Activated CD4-positive, alpha-beta T cell treated with anti-CD3 and anti-CD28 coated beads, Interleukin-2, Interleukin-4, amounts not matched to agents 100 ng/mL and 50 ng/mL, durations not matched to agents 16 hours and 8 hours (primary cell): Measurements from ENCODE around the gene TBC1D2B.

Experiments
- DNase-seq: peaks from one replicate; pipeline ENCODE4 v3.0.0-alpha.2; 2020; ENCODE audit warnings: low spot score

The TBC1D2B gene

GRCh38 chr15:78072080-78072892, 5.2 kb downstream of the TBC1D2B start:
- no peak for DNase-seq

- no peak for DNase-seq
Measured at GRCh38 chr15:78071383-78071782, 6.1 kb downstream of the TBC1D2B start.

GRCh38 chr15:78070049-78070700, 7.3 kb downstream of the TBC1D2B start:
- DNase-seq = peak; percentile 60

- DNase-seq = no peak
Measured at GRCh38 chr15:78069462-78070029, 8.0 kb downstream of the TBC1D2B start.

- no peak for DNase-seq
Measured at GRCh38 chr15:78069052-78069414, 8.5 kb downstream of the TBC1D2B start.

DNA sequence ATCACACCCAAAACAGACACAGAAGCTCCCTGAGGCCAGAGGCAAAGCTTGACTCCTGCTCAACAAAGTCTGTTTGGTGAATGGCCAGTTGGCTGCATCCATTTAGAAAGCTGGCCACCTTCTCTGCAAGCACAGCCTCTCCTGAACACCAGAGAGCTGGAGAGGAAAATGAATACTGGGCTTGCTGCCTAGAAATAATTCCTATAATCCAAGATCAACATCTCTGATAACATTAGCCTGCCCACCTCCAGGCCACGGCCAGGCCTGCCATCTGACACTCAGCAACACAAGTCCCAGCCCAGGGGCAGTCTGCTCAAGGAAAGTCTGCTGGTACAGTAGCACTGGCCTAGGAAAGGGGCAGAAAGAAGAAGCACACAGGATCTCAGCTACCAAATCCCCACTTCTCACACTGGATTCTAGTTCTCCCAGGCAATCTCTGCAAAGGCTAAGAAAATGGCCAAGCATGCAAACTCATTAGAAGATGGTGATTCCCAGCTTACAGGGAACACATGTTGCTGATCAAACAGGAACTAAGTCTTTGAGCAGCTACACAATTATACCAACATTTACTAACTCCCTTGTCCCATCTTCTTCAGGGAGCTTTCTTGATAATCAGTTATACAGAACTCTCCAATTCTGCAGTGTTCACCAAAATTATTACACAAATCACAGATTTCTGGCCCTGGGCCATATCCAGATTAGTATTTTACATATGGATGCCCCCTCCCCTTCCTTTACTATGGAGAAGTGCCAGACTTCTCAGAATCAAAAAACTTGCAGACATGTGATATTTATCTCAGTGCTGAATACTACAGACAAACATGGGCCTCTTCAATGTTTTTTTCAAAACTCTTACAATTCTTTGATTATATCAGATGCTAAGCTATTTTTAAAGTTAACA, 9.9 kb downstream of the TBC1D2B start:
- no peak for DNase-seq

- no peak for DNase-seq
Measured at GRCh38 chr15:78065973-78066946, 11.3 kb downstream of the TBC1D2B start.

DNA sequence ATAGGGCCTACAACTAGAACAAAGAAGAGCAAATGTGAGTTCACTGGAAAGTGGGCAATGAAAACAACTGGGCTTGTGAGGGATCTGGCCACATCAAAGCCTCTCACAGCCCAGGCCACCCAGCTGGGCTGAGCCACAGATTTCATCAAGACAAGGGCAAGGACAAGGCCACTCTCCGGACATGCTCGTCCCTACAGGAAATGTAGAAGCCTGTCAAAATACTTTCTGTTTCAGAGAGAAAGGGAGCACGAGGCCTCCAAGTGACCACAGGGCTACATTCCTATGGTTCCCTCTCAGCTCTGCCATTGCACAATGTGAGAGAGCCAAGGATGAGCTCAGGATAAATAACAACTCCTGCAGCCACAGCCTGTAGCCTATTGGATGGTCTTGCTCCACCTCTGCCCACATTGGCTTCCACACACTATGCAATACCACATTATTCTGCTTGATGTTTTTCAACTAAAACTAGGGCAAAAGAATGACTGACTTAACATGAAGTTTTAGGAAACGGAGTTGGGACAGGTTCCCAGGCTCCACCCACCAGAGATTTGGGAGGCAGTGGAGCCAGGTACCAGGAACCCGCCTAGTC, 12.1 kb downstream of the TBC1D2B start:
- no peak for DNase-seq

GRCh38 chr15:78064544-78064943, 13.0 kb downstream of the TBC1D2B start:
- no peak for DNase-seq

- no peak for DNase-seq
Measured at GRCh38 chr15:78063970-78064385, 13.5 kb downstream of the TBC1D2B start.

- no peak for DNase-seq
Measured at GRCh38 chr15:78063217-78063616, 14.3 kb downstream of the TBC1D2B start.

DNA sequence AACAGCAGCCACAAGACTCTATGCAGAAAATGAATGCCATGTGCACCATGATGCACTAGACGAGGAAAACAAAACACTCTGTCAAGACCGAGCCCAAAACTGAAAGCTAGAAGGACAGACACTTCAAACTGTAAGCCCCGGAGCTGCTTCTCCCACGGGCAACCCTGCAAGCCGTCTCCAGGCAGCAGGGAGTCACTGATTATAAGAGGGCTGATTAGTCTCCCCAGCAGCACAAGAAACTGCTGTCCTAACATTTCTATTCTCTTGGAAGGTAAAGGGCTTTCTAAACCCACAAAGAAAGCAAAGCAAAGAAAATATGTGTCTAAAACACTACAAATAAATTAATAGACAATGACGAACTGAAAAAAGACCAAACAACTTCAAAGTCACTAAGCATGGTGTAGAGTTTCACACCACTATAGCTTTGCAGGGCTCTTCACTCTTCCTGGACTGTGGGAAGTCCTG, 15.5 kb downstream of the TBC1D2B start:
- DNase-seq = peak; percentile 52

- DNase-seq = no peak
Measured at GRCh38 chr15:78060232-78060631, 17.3 kb downstream of the TBC1D2B start.

DNA sequence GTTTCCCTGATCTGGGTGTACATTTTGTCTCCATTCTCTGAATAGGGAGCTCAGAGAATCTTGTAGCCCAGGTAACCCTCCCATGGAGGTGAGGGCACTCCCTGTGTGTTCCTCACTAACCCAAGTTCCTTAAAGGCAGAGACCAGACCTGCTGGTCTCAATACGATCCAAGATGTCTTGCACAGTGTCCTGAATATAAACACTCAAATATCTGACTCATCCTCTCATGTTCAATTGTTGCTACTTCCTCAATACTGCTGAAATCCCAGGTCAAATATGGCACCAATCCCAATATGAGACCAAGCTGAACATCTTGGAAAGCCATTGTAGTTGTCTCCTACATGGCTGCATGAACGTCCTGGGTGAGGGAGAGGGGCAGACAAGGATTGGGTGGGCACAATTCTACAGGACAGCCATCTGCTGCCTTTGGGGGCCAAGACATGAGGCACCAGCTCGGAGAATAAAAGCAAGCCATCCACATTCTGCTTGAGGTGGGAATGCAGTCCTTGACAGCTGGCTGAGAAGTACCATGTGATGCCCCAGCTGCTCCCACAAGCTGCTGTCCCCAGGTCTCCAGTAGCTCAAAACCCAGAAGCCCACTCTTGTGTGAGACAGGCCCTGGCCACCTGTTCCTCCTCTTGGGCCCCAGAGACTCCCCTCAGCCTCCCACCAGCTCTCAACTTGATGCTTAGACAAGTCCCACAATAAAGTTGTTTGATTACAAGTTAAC, 18.2 kb downstream of the TBC1D2B start:
- no peak for DNase-seq

GRCh38 chr15:78058401-78058935, 19.0 kb downstream of the TBC1D2B start:
- DNase-seq = no peak

DNA sequence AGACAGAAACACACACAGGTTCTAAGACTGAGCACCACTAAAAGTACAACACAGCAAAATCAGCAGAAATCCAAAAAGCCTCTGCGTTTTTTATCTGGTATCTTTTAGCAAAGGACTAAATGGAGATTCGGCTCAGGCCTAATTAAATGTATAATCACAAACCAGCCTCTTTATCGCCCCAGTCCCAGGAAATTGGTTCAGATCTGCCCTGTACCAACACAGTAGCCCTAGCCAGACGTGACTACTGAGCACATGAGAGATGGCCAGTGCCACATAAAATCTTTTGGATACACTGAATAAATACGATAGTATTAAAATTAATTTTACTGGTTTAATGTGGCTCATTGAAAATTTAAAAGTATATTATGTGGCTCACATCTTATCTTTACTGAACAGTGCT, 19.7 kb downstream of the TBC1D2B start:
- no peak for DNase-seq

DNA sequence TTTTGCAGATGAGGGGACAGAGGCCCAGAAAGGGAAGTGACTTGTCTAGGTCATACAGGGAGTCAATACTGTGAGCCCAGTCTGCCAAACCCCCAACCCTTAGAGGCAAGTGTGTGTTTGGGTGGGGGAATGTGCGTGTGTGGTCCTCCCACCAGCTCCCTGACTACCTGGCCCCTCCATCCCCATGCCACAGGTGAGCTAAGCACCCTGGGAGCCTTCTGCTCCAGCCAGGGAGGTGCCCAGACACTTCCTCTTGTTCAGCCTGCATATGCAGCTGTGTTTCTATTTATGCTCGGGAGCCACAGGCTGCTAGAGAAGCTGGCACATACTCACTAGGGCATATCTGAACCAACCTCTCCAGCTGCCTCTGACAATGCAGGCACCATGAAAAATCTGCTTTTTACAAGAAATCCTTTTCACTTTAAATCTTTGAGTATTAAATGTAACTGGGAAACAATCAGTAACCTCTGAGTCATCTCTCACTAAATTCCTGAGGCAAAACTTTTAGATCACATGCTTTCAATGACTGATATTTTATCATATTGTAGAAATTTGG, 20.7 kb downstream of the TBC1D2B start:
- DNase-seq = no peak

GRCh38 chr15:78055919-78056713, 21.4 kb downstream of the TBC1D2B start:
- DNase-seq = no peak
